Lower leg skin (tissue), 4 donors: Measurements from ENCODE around the gene PEA15. TPM values are rescaled to one million over a fixed set of nuclear protein-coding genes. Genes with fewer than 3 reads are reported as not detected.

ENCODE experiments used
- DNase-seq, 2 donors: peaks; one replicate each; pipeline ENCODE4 v3.0.0-alpha.2; 2019; ENCODE audit warnings: low spot score in 2 of 2
- H3K4me3 ChIP-seq: fragments of 200-600 bp; sonication (generic); 2 replicates; pipeline ENCODE4 v1.5.1; 2017; ENCODE audit warnings: mild to moderate bottlenecking, low read depth; ENCODE audit not compliant: poor library complexity, severe bottlenecking
- CTCF ChIP-seq, 3 donors: fragments of 450-650 bp; IDR thresholded peaks; one replicate each; pipeline ENCODE4 v1.5.1; 2016; ENCODE audit warnings: antibody characterized with exemption in 3 of 3, mild to moderate bottlenecking in 3 of 3, moderate library complexity in 2 of 3
- POLR2A ChIP-seq, 2 donors: fragments of 450-650 bp; IDR thresholded peaks; one replicate each; pipeline ENCODE4 v1.6.1; 2016 to 2017; ENCODE audit warnings: antibody characterized with exemption in 2 of 2, mild to moderate bottlenecking in 1 of 2, moderate library complexity in 1 of 2
- WGBS, 2 donors: methylation state at CpG; one replicate each; pipeline ENCODE4 v1.1.5; 2018; 5-methylcytosine and 5-hydroxymethylcytosine counted together
- intact Hi-C: fragments of 100-400 bp; cut with DNase I; formaldehyde crosslinking; loops from one replicate; pipeline ENCODE4 v1.15.0; 2023; ENCODE audit warnings: low total_unique reads
- total RNA-seq, 4 donors: library from RNA; depleted of rRNA; stranded (reverse); fragments of >200 nt; gene quantifications; one replicate each; pipeline ENCODE4 v1.1.0, GENCODE V29; 2016

PEA15 gene
- total RNA-seq, 4 donors from 2014 or later, result 50.7 to 76.6 (median 60.1) TPM

DNA sequence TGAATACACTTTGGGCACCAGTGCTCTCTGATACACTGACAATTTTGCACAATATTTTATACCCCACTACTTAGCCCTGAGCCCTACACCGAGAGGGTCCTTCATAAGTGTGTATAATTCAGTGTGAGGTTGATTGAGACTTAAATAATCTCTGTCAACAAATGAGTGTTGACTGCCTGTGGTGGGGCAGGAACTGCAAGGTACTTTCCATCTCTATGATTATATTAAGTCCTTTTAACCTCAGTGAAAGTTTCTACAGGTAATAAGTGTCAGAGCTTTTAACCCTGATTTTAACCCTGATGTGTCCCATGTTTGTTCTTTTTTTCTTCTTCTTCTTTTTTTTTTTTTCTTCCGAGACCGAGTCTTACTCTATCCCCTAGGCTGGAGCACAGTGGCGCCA is 9.0 kb upstream of the PEA15 start:
- DNase-seq, result no peak
- 83 to 84% methylated on average over 4 of the region's 4 CpGs for WGBS, 2 donors
- intact Hi-C loops, result loop anchor here (10.0 kb wide), 1 partner anchor 91 kb away; no protein-coding TSS in a partner anchor
- no peak for TF ChIP-seq CTCF (IDR thresholded peaks at IDR 0.05)
- TF ChIP-seq POLR2A (IDR thresholded peaks at IDR 0.05), result no peak
- no peak overlapping the region for H3K4me3 ChIP-seq

GRCh38 chr1:160197231-160197630 is 8.0 kb upstream of the PEA15 start:
- H3K4me3 ChIP-seq, result no peak overlapping the region
- no peak for DNase-seq
- intact Hi-C loops, result loop anchor here (10.0 kb wide), 1 partner anchor 92 kb away; no protein-coding TSS in a partner anchor
- TF ChIP-seq CTCF (IDR thresholded peaks at IDR 0.05) (no peak), POLR2A (IDR thresholded peaks at IDR 0.05) (no peak)
- WGBS, 2 donors, result 95 to 96% methylated on average over 4 of the region's 4 CpGs

DNA sequence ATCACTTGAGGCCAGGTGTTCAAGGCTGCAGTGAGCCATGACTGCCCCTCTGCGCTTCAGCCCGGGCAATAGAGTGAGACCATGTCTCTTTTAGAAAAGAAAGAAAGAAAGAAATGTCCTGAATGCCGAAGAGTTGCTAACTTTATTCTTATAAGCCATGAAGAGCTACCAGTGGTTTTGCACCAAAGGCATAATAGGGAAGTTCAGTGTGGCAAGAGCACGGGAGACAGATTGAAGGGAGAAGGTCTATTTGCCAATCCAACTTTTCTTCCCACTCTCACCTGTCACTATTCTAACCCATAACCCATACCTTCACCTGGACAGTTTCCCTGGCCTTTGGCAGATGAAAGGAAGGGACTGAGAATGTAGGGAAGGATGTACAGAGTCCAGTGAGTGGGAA is 4.4 kb upstream of the PEA15 start:
- no peak overlapping the region for H3K4me3 ChIP-seq
- no peak for DNase-seq
- WGBS, 2 donors, result 87 to 92% methylated on average over 4 of the region's 4 CpGs
- TF ChIP-seq POLR2A (IDR thresholded peaks at IDR 0.05), result no peak
- TF ChIP-seq CTCF (IDR thresholded peaks at IDR 0.05), result no peak
- intact Hi-C loops, result no loop called here

DNA sequence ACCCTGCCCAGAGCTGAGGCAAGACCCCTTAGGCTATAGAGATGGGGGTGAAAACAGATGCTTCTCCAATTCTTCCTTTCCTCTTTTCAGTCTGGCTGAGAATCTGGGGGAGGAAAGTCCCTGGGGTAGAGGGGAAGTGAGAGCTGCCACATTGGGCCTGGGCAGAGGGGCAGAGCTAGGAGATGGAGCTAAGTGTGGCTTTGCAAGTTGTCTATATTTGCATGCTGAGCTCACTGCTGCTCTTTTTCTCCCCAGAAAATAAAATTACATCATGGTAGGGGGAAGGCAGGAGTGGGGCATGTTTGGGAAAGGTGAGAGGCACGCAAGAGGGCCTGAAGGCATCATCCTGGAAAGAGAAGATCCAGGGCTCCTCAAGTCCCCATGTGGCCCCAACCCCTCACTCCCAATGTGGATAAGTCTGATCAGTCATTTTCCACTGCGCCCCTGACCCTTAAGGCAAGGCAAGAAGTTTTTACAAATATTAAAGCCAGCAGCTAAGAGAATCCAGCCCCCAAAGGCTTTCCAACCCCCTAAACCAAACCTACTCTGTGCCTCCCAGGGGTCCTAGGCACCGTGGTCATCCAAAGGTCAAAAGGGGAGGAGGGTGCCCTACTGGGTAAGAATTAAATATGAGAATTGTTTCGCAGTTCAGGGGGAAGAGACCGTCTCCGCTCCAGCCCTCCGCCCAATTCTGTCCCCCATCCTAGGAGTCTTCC is 500 bp upstream of the PEA15 start:
- TF ChIP-seq POLR2A (IDR thresholded peaks at IDR 0.05) (no peak), CTCF (IDR thresholded peaks at IDR 0.05) (no peak)
- DNase-seq, result peak in 1 of 2 donors; percentile 66
- intact Hi-C loops, result no loop called here
- WGBS, 2 donors, result 25 to 26% methylated on average over 7 of the region's 7 CpGs
- H3K4me3 ChIP-seq, result no peak overlapping the region

DNA sequence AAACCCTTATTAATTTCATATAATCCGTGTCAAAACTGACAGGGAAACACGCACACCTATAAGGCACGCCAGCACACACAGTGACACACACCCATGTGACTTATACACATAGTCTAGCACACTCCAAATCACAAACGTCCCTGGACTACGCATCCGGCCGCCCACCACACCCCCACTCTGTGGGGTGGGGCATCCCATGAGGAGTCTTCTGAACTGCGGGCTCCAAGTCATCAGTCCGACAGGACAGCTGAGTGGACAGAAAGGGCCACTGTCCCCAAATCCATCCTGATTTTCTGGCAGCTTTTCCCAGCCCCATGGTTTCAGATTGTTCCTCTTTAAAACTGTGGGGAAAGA is 829 bp downstream of the PEA15 start:
- no peak for TF ChIP-seq POLR2A (IDR thresholded peaks at IDR 0.05)
- 0 to 1% methylated on average over 9 of the region's 9 CpGs for WGBS, 2 donors
- peak; percentile 46 to 92 for DNase-seq
- intact Hi-C loops, result no loop called here
- H3K4me3 ChIP-seq, result peak overlapping the region; percentile 61

GRCh38 chr1:160206421-160207117 is 1.4 kb downstream of the PEA15 start:
- TF ChIP-seq CTCF (IDR thresholded peaks at IDR 0.05) (no peak), POLR2A (IDR thresholded peaks at IDR 0.05) (no peak)
- intact Hi-C loops, result no loop called here
- no peak overlapping the region for H3K4me3 ChIP-seq
- WGBS, 2 donors, result 41 to 44% methylated on average over 9 of the region's 9 CpGs
- DNase-seq, result peak in 1 of 2 donors; percentile 78
